Gastroesophageal sphincter (tissue), 3 donors: Measurements from ENCODE around the gene FAM20A.

Experiments
- POLR2A ChIP-seq, 2 donors: fragments of 450-650 bp; IDR thresholded peaks; one replicate each; pipeline ENCODE4 v1.6.1; 2017; ENCODE audit warnings: antibody characterized with exemption in 2 of 2, mild to moderate bottlenecking in 2 of 2, moderate library complexity in 1 of 2
- POLR2AphosphoS5 ChIP-seq: sonication (generic); formaldehyde crosslinking; IDR thresholded peaks from one replicate; pipeline ENCODE4 v1.6.1; 2017; ENCODE audit warnings: antibody characterized with exemption
- TF ChIP-seq, protein P1 (sequence below), 4 experiments: fragments of 200-600 bp in 2 of 4; fragments of 450-650 bp in 2 of 4; sonication (generic) in 1 of 4; IDR thresholded peaks; one replicate each; pipeline ENCODE4 v1.5.1; 2017 to 2019; ENCODE audit warnings: antibody characterized with exemption in 4 of 4, mild to moderate bottlenecking in 2 of 4, moderate library complexity in 2 of 4

- TF ChIP-seq, protein P1, sequence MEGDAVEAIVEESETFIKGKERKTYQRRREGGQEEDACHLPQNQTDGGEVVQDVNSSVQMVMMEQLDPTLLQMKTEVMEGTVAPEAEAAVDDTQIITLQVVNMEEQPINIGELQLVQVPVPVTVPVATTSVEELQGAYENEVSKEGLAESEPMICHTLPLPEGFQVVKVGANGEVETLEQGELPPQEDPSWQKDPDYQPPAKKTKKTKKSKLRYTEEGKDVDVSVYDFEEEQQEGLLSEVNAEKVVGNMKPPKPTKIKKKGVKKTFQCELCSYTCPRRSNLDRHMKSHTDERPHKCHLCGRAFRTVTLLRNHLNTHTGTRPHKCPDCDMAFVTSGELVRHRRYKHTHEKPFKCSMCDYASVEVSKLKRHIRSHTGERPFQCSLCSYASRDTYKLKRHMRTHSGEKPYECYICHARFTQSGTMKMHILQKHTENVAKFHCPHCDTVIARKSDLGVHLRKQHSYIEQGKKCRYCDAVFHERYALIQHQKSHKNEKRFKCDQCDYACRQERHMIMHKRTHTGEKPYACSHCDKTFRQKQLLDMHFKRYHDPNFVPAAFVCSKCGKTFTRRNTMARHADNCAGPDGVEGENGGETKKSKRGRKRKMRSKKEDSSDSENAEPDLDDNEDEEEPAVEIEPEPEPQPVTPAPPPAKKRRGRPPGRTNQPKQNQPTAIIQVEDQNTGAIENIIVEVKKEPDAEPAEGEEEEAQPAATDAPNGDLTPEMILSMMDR (IDR thresholded peaks at IDR 0.05): no peak
- TF ChIP-seq POLR2AphosphoS5 (no peak), POLR2A (IDR thresholded peaks at IDR 0.05) (no peak)
These were observed 73.9 kb downstream of the FAM20A start for GRCh38 chr17:68527314-68527713.
